Kidney (tissue), 14 donors: ENCODE data around the gene TTR. TPM values are rescaled to one million over a fixed set of nuclear protein-coding genes. Genes with fewer than 3 reads are reported as not detected.

Source experiments
- DNase-seq, 5 donors: peaks; one replicate each; pipeline ENCODE4 v3.0.0-alpha.2; 2013 to 2020
- FAIRE-seq: peaks from 2 replicates; lab custom pipeline; 2012; peaks lifted over from hg19 to GRCh38; lab: Jason Lieb, UNC
- H3K27ac ChIP-seq, 2 donors: one replicate each; pipeline ENCODE4 v1.7.0; 2013; ENCODE audit warnings: low read depth in 2 of 2, low read length in 2 of 2, inconsistent platforms in 1 of 2
- H3K27me3 ChIP-seq: one replicate; pipeline ENCODE4 v1.7.1; 2013; ENCODE audit warnings: low read length, inconsistent platforms; ENCODE audit not compliant: control insufficient read depth, insufficient read depth
- H3K36me3 ChIP-seq, 3 donors: one replicate each; pipeline versions ENCODE4 v1.7.0 to v1.7.1; 2013; ENCODE audit warnings: low read length in 3 of 3, control low read depth in 1 of 3, inconsistent platforms in 1 of 3; ENCODE audit not compliant: insufficient read depth in 3 of 3, control insufficient read depth in 2 of 3
- H3K4me1 ChIP-seq, 3 donors: one replicate each; pipeline versions ENCODE4 v1.7.0 to v1.7.1; 2013; ENCODE audit warnings: low read length in 3 of 3, inconsistent platforms in 1 of 3, low read depth in 1 of 3; ENCODE audit not compliant: control insufficient read depth in 2 of 3, insufficient read depth in 2 of 3
- H3K4me3 ChIP-seq, 3 donors: one replicate each; pipeline versions ENCODE4 v1.7.0 to v1.8.1; 2013; ENCODE audit warnings: low read length in 3 of 3, control low read depth in 1 of 3, inconsistent platforms in 1 of 3
- H3K9ac ChIP-seq, 3 donors: one replicate each; pipeline versions ENCODE4 v1.7.0 to v1.7.1; 2013; ENCODE audit warnings: low read length in 3 of 3, control low read depth in 1 of 3, inconsistent platforms in 1 of 3
- H3K9me3 ChIP-seq, 3 donors: one replicate each; pipeline versions ENCODE4 v1.7.0 to v1.7.1; 2013; ENCODE audit warnings: low read length in 3 of 3, control low read depth in 1 of 3, inconsistent platforms in 1 of 3; ENCODE audit not compliant: control insufficient read depth in 2 of 3, insufficient read depth in 1 of 3
- CTCF ChIP-seq: IDR thresholded peaks from 3 replicates; pipeline ENCODE4 v1.5.1; 2012; ENCODE audit warnings: mild to moderate bottlenecking, moderate library complexity, borderline replicate concordance; ENCODE audit not compliant: insufficient read depth; ENCODE audit errors: extremely low read depth
- intact Hi-C: fragments of 100-400 bp; cut with DNase I; formaldehyde crosslinking; loops from one replicate; pipeline ENCODE4 v1.11.1; 2022
- polyA plus RNA-seq: library from polyadenylated mRNA; stranded (reverse); fragments of 350-450 nt; fragmentation: Illumina TruSeq; extraction: RNeasy Lipid Tissue Mini Kit (QIAGEN cat#74804); gene quantifications from one replicate; pipeline ENCODE4 v1.2.3, GENCODE V29; 2014; ENCODE audit warnings: low read depth, low replicate concordance; ENCODE audit not compliant: insufficient read depth
- total RNA-seq: library from RNA; stranded (reverse); fragmentation: NEBNext Ultra II Directional; extraction: Animal tissue kit (Norgen Biotek cat#: 25700); gene quantifications from one replicate; pipeline ENCODE4 v1.2.1, GENCODE V29; 2021
- donor health status: control.
- donor health status: control.
- donor health status: control.
- donor health status: control.
- donor health status: control.
- donor health status: DM: yes; HTN: yes; CAD: no.
- donor health status: Normal renal cell carcinoma (clear cell type).

TTR gene
- total and polyA plus RNA-seq, 2 donors from 2014 or later = 4.4 TPM; not detected in 1

- H3K27me3 ChIP-seq = no peaks in the 10 kb centered on the region
- no peak overlapping the region for H3K27ac ChIP-seq
- no peaks in the 10 kb centered on the region for H3K9me3 ChIP-seq
- intact Hi-C loops = no loop called here
- H3K36me3 ChIP-seq = no peaks in the 10 kb centered on the region
- DNase-seq (no peak), FAIRE-seq (no peak)
- no peak overlapping the region for H3K4me3 ChIP-seq
- H3K9ac ChIP-seq = no peak overlapping the region
- no peak for TF ChIP-seq CTCF
- no peaks in the 10 kb centered on the region for H3K4me1 ChIP-seq
Measured at GRCh38 chr18:31598021-31598805, 6.5 kb downstream of the TTR start.

- no peak overlapping the region for H3K9ac ChIP-seq
- no peaks in the 10 kb centered on the region for H3K27me3 ChIP-seq
- no peaks in the 10 kb centered on the region for H3K36me3 ChIP-seq
- intact Hi-C loops = no loop called here
- H3K9me3 ChIP-seq = no peaks in the 10 kb centered on the region
- DNase-seq = no peak
- no peak for TF ChIP-seq CTCF
- H3K4me3 ChIP-seq = no peak overlapping the region
- H3K4me1 ChIP-seq = no peaks in the 10 kb centered on the region
- FAIRE-seq = no peak
- H3K27ac ChIP-seq = no peak overlapping the region
Measured at GRCh38 chr18:31603315-31603714, 11.6 kb downstream of the TTR start.

- no peak for DNase-seq
- H3K9ac ChIP-seq = no peak overlapping the region
- FAIRE-seq = no peak
- no peak overlapping the region for H3K27ac ChIP-seq
- no peaks in the 10 kb centered on the region for H3K36me3 ChIP-seq
- H3K4me1 ChIP-seq = no peaks in the 10 kb centered on the region
- H3K27me3 ChIP-seq = no peaks in the 10 kb centered on the region
- no peaks in the 10 kb centered on the region for H3K9me3 ChIP-seq
- H3K4me3 ChIP-seq = no peak overlapping the region
- TF ChIP-seq CTCF = no peak
- intact Hi-C loops = no loop called here
Measured at GRCh38 chr18:31606265-31606664, 14.6 kb downstream of the TTR start.
